Measurements from ENCODE around the gene GPR137.

The GPR137 gene

GRCh38 chr11:64303109-64304031, 17.7 kb downstream of the GPR137 start:
- peak overlapping the region; percentile 85 for H3K4me3 ChIP-seq (ENCODE audit: low read depth, low read length)
- TF ChIP-seq CTCF (IDR thresholded peaks at IDR 0.05; ENCODE audit: low read depth, low read length) (no peak), MAX (IDR thresholded peaks at IDR 0.05; ENCODE audit: low read depth, low read length) (no peak)
- DNase-seq (ENCODE audit: low read depth), result no peak

- no peak for TF ChIP-seq POLR2A (IDR thresholded peaks at IDR 0.05; ENCODE audit: extremely low read depth, insufficient read length)
- no peak for TF ChIP-seq MYC (IDR thresholded peaks at IDR 0.05; ENCODE audit: low read depth, low read length)
- TF ChIP-seq MAX (IDR thresholded peaks at IDR 0.05; ENCODE audit: low read depth, low read length), result no peak
- TF ChIP-seq CTCF (IDR thresholded peaks at IDR 0.05; ENCODE audit: low read depth, low read length), result no peak
- peak overlapping the region; percentile 85 for H3K4me3 ChIP-seq (ENCODE audit: low read depth, low read length)
- DNase-seq (ENCODE audit: low read depth), result no peak
These were observed 18.3 kb downstream of the GPR137 start for GRCh38 chr11:64304032-64304315.

GRCh38 chr11:64304316-64305072, 18.8 kb downstream of the GPR137 start:
- TF ChIP-seq POLR2A (IDR thresholded peaks at IDR 0.05; ENCODE audit: extremely low read depth, insufficient read length) (peak; percentile 69), CTCF (IDR thresholded peaks at IDR 0.05; ENCODE audit: low read depth, low read length) (peak; percentile 91), MYC (IDR thresholded peaks at IDR 0.05; ENCODE audit: low read depth, low read length) (peak; percentile 93), MAX (IDR thresholded peaks at IDR 0.05; ENCODE audit: low read depth, low read length) (peak; percentile 98)

GRCh38 chr11:64305075-64305690, 19.5 kb downstream of the GPR137 start, which contains the start of gene ESRRA:
TSS of gene ESRRA (plus strand) at chr11:64305524. CDS start at chr11:64307180, 1,656 bp downstream.
- no peak for TF ChIP-seq MYC (IDR thresholded peaks at IDR 0.05; ENCODE audit: low read depth, low read length)
- TF ChIP-seq MAX (IDR thresholded peaks at IDR 0.05; ENCODE audit: low read depth, low read length), result peak; percentile 59
- peak; percentile 57 for TF ChIP-seq POLR2A (IDR thresholded peaks at IDR 0.05; ENCODE audit: extremely low read depth, insufficient read length)
- peak within 1 kb of the TSS; percentile 98 for H3K4me3 ChIP-seq (ENCODE audit: low read depth, low read length)
- peak; percentile 100 for DNase-seq (ENCODE audit: low read depth)

More at GRCh38 chr11:64304316-64305072, 18.8 kb downstream of the GPR137 start:
- H3K4me3 ChIP-seq (ENCODE audit: low read depth, low read length), result peak overlapping the region; percentile 85
- peak; percentile 98 for DNase-seq (ENCODE audit: low read depth)

- TF ChIP-seq MYC (IDR thresholded peaks at IDR 0.05; ENCODE audit: low read depth, low read length) (peak; percentile 63; the same call in 1 of the 2 replicates), POLR2A (IDR thresholded peaks at IDR 0.05; ENCODE audit: extremely low read depth, insufficient read length) (peak; percentile 20), MAX (IDR thresholded peaks at IDR 0.05; ENCODE audit: low read depth, low read length) (peak; percentile 87), CTCF (IDR thresholded peaks at IDR 0.05; ENCODE audit: low read depth, low read length) (peak; percentile 40)
- peak; percentile 91 for DNase-seq (ENCODE audit: low read depth)
- H3K4me3 ChIP-seq (ENCODE audit: low read depth, low read length), result peak overlapping the region; percentile 98
These were observed 20.3 kb downstream of the GPR137 start for GRCh38 chr11:64305691-64306562.

Measured in NB4 (cell line).